ENCODE data around the gene CYBA.
"Not testable (repeated sequence)": the region's sequence is repeated elsewhere in the genome, so short reads cannot be mapped to it uniquely, and the experiment has no call there.

Gene CYBA

GRCh38 chr16:88626646-88627045, 24.2 kb downstream of the CYBA start:
- DNase-seq, result no peak

- no peak for DNase-seq
These were observed 25.8 kb downstream of the CYBA start for GRCh38 chr16:88624977-88625576.

- no peak for DNase-seq
These were observed 26.4 kb downstream of the CYBA start for GRCh38 chr16:88624481-88624880.

- no peak for DNase-seq
These were observed 27.0 kb downstream of the CYBA start for GRCh38 chr16:88623858-88624257.

- no peak for DNase-seq
These were observed 28.0 kb downstream of the CYBA start for GRCh38 chr16:88622866-88623265.

GRCh38 chr16:88622125-88622524, 28.7 kb downstream of the CYBA start:
- DNase-seq, result no peak

GRCh38 chr16:88619859-88620815, 30.7 kb downstream of the CYBA start:
- peak in 1 of 2 experiments; percentile 44 for DNase-seq

- no peak for DNase-seq
These were observed 31.7 kb downstream of the CYBA start for GRCh38 chr16:88618956-88619667.

- DNase-seq, result no peak
These were observed 32.5 kb downstream of the CYBA start for GRCh38 chr16:88618182-88618955.

- no peak for DNase-seq
These were observed 33.4 kb downstream of the CYBA start for GRCh38 chr16:88617268-88618031.

GRCh38 chr16:88616736-88617135, 34.1 kb downstream of the CYBA start:
- no peak for DNase-seq

GRCh38 chr16:88616320-88616719, 34.5 kb downstream of the CYBA start:
- DNase-seq, result no peak

- DNase-seq, result no peak
These were observed 35.9 kb downstream of the CYBA start for GRCh38 chr16:88614818-88615580.

GRCh38 chr16:88613911-88614817, 36.7 kb downstream of the CYBA start:
- no peak for DNase-seq

GRCh38 chr16:88613293-88613692, 37.6 kb downstream of the CYBA start:
- no peak for DNase-seq

- no peak for DNase-seq
These were observed 39.7 kb downstream of the CYBA start for GRCh38 chr16:88610909-88611812.

- no peak for DNase-seq
These were observed 40.8 kb downstream of the CYBA start for GRCh38 chr16:88610080-88610479.

GRCh38 chr16:88609426-88609825, 41.4 kb downstream of the CYBA start:
- not testable (repeated sequence) for DNase-seq

GRCh38 chr16:88608076-88608475, 42.8 kb downstream of the CYBA start:
- no peak for DNase-seq
